ENCODE results near the gene POTEH. TPM values are rescaled to one million over a fixed set of nuclear protein-coding genes. Genes with fewer than 3 reads are reported as not detected.
"Not testable (repeated sequence)": the region's sequence is repeated elsewhere in the genome, so short reads cannot be mapped to it uniquely, and the experiment has no call there.

Gene POTEH
- total RNA-seq, 1 experiment from 2014 or later, result not detected

DNA sequence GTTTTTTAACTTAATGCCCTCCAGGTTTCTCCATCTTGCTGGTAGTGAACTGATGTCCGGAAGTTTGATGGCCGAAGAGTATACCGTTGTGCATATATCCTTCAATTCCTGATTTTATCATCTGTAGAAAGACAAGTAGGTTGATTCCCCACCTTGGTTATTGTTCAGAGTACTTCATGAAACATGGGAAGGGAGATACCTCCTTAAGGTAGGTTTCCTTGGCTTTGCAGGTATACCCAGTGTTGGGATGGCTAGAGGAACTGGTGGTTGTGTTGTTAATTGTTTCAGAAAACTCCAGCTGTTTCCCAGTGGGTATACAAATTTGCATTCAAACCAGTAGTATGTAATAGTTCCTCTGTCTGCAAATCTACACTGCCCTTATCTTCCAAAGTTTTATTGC is 25.1 kb upstream of the POTEH start:
- H2AFZ ChIP-seq (ENCODE audit: low read length); H2BK20ac ChIP-seq (ENCODE audit: low read depth, low read length, poor library complexity, severe bottlenecking); H3K4me2 ChIP-seq (ENCODE audit: insufficient read depth, insufficient read length, low read length); H3K4me3 Mint-ChIP-seq; H3K23me2 ChIP-seq (ENCODE audit: insufficient read length, low read depth, low read length, poor library complexity, severe bottlenecking); H3K4me1 ChIP-seq (ENCODE audit: insufficient read depth, low read length); H3K56ac ChIP-seq (ENCODE audit: insufficient read length, low read depth, low read length); H3K4me1 Mint-ChIP-seq; H4K5ac ChIP-seq (ENCODE audit: insufficient read length, low read depth, low read length); H4K91ac ChIP-seq (ENCODE audit: insufficient read length, low read depth, low read length); H3K27me3 Mint-ChIP-seq (ENCODE audit: low read depth); H3K27me3 ChIP-seq (ENCODE audit: insufficient read depth, low read length); H3K27ac ChIP-seq (ENCODE audit: insufficient read length, low read depth, low read length); H4K20me1 ChIP-seq (ENCODE audit: control insufficient read depth, insufficient read depth, insufficient read length); H3K23ac ChIP-seq (ENCODE audit: insufficient read length, low read depth, low read length); H3K9me3 Mint-ChIP-seq; H3K79me1 ChIP-seq (ENCODE audit: insufficient read depth, low read depth, low read length, poor library complexity, severe bottlenecking); H2BK5ac ChIP-seq (ENCODE audit: insufficient read length, low read length); H3K4ac ChIP-seq (ENCODE audit: low read depth, low read length); H2BK12ac ChIP-seq (ENCODE audit: insufficient read length, low read depth, low read length); H3K27ac Mint-ChIP-seq; H3T11ph ChIP-seq (ENCODE audit: low read length); H3K36me3 Mint-ChIP-seq (ENCODE audit: insufficient read depth in 1 of 3, low read depth in 3 of 3); DNase-seq; H2AK5ac ChIP-seq (ENCODE audit: insufficient read length, low read length); H2BK15ac ChIP-seq (ENCODE audit: low read depth, low read length); H3K9ac ChIP-seq (ENCODE audit: extremely low read depth, insufficient read length, low read length); H3K79me2 ChIP-seq (ENCODE audit: insufficient read depth, low read length); H3K18ac ChIP-seq (ENCODE audit: insufficient read length, low read depth, low read length); H3K9me3 ChIP-seq (ENCODE audit: control insufficient read depth, low read depth, low read length); H4K8ac ChIP-seq (replicated peaks; ENCODE audit: insufficient read length, low read depth, low read length); H3K14ac ChIP-seq (ENCODE audit: insufficient read depth, low read length); H2BK120ac ChIP-seq (ENCODE audit: low read depth, low read length, poor library complexity, severe bottlenecking): not testable (repeated sequence)
- no CpG with 5 or more reads among the region's 3 CpGs for WGBS (ENCODE audit: extremely low coverage, insufficient read length, low lambda C conversion rate)

DNA sequence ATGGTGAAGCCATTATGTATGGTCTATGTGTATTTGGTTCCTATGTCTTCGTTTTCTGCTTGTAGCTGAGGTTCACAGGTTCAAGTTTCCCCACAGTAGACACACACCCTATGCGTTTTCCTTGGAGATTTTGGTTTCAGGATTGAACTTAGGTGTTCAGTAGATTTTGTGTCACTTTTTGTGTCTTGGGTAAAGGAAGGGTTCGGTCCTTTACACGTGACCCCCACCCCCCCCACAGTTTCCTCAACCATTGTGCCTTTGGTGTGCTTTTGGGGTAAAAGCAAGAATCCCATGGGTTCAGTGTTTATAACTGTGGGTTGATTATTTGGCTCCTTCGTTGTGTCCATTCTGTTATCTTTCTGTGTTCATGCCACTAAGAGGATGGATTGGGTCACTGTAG is 24.3 kb upstream of the POTEH start:
- H3K4me2 ChIP-seq (ENCODE audit: insufficient read depth, insufficient read length, low read length); H3K27ac ChIP-seq (ENCODE audit: insufficient read length, low read depth, low read length); H3K79me2 ChIP-seq (ENCODE audit: insufficient read depth, low read length); H3K27ac Mint-ChIP-seq; H4K91ac ChIP-seq (ENCODE audit: insufficient read length, low read depth, low read length); H3K4me1 Mint-ChIP-seq; H3K56ac ChIP-seq (ENCODE audit: insufficient read length, low read depth, low read length); H3K79me1 ChIP-seq (ENCODE audit: insufficient read depth, low read depth, low read length, poor library complexity, severe bottlenecking); H2BK120ac ChIP-seq (ENCODE audit: low read depth, low read length, poor library complexity, severe bottlenecking); H4K20me1 ChIP-seq (ENCODE audit: control insufficient read depth, insufficient read depth, insufficient read length); H2BK12ac ChIP-seq (ENCODE audit: insufficient read length, low read depth, low read length); H4K8ac ChIP-seq (replicated peaks; ENCODE audit: insufficient read length, low read depth, low read length); H3K27me3 ChIP-seq (ENCODE audit: insufficient read depth, low read length); H3K9me3 Mint-ChIP-seq; DNase-seq; H4K5ac ChIP-seq (ENCODE audit: insufficient read length, low read depth, low read length); H3T11ph ChIP-seq (ENCODE audit: low read length); H3K23ac ChIP-seq (ENCODE audit: insufficient read length, low read depth, low read length); H3K4me3 Mint-ChIP-seq; H3K4ac ChIP-seq (ENCODE audit: low read depth, low read length); H3K23me2 ChIP-seq (ENCODE audit: insufficient read length, low read depth, low read length, poor library complexity, severe bottlenecking); H3K4me1 ChIP-seq (ENCODE audit: insufficient read depth, low read length); H3K18ac ChIP-seq (ENCODE audit: insufficient read length, low read depth, low read length); H3K27me3 Mint-ChIP-seq (ENCODE audit: low read depth); H2AFZ ChIP-seq (ENCODE audit: low read length); H2BK5ac ChIP-seq (ENCODE audit: insufficient read length, low read length); H3K14ac ChIP-seq (ENCODE audit: insufficient read depth, low read length); H3K36me3 Mint-ChIP-seq (ENCODE audit: insufficient read depth in 1 of 3, low read depth in 3 of 3); H3K9ac ChIP-seq (ENCODE audit: extremely low read depth, insufficient read length, low read length); H2BK15ac ChIP-seq (ENCODE audit: low read depth, low read length); H2AK5ac ChIP-seq (ENCODE audit: insufficient read length, low read length); H3K9me3 ChIP-seq (ENCODE audit: control insufficient read depth, low read depth, low read length); H2BK20ac ChIP-seq (ENCODE audit: low read depth, low read length, poor library complexity, severe bottlenecking): not testable (repeated sequence)
- no CpG with 5 or more reads among the region's 5 CpGs for WGBS (ENCODE audit: extremely low coverage, insufficient read length, low lambda C conversion rate)
